Upper lobe of right lung (tissue), 1 donor: ENCODE results near the gene WDR86. TPM values are rescaled to one million over a fixed set of nuclear protein-coding genes. Genes with fewer than 3 reads are reported as not detected.

Experiments used
- ATAC-seq: fragments of 200-7000 bp; cut with Tn5 transposase; one replicate; pipeline ENCODE4 v1.9.1; 2020; ENCODE audit warnings: mild to moderate bottlenecking, moderate library complexity
- DNase-seq: peaks from one replicate; pipeline ENCODE4 v3.0.0-alpha.2; 2020
- H3K27ac ChIP-seq: fragments of 200-600 bp; one replicate; pipeline ENCODE4 v1.8.0; 2022
- H3K27me3 ChIP-seq: fragments of 200-600 bp; one replicate; pipeline ENCODE4 v1.8.0; 2022; ENCODE audit warnings: mild to moderate bottlenecking
- H3K36me3 ChIP-seq: fragments of 200-600 bp; one replicate; pipeline ENCODE4 v1.8.0; 2022
- H3K4me1 ChIP-seq: fragments of 200-600 bp; one replicate; pipeline ENCODE4 v1.8.0; 2022
- H3K4me3 ChIP-seq: fragments of 200-600 bp; one replicate; pipeline ENCODE4 v1.8.0; 2022; ENCODE audit warnings: mild to moderate bottlenecking
- H3K9me3 ChIP-seq: fragments of 200-600 bp; one replicate; pipeline ENCODE4 v1.8.0; 2022
- intact Hi-C: fragments of 100-400 bp; cut with DNase I; formaldehyde crosslinking; loops from one replicate; pipeline ENCODE4 v1.11.0; 2022
- total RNA-seq: library from RNA; stranded (reverse); fragmentation: NEBNext Ultra II Directional; extraction: Animal tissue kit (Norgen Biotek cat#: 25700); gene quantifications from one replicate; pipeline ENCODE4 v1.2.1, GENCODE V29; 2021
- TF ChIP-seq, protein P1 (sequence below): fragments of 200-600 bp; IDR thresholded peaks from one replicate; pipeline ENCODE4 v1.8.0; 2022; ENCODE audit warnings: antibody characterized with exemption
- donor health status: DM: no; HTN: yes; CAD: no; lungs with severe emphysema.

WDR86 gene
- total RNA-seq, 1 donor from 2014 or later = 1.3 TPM

DNA sequence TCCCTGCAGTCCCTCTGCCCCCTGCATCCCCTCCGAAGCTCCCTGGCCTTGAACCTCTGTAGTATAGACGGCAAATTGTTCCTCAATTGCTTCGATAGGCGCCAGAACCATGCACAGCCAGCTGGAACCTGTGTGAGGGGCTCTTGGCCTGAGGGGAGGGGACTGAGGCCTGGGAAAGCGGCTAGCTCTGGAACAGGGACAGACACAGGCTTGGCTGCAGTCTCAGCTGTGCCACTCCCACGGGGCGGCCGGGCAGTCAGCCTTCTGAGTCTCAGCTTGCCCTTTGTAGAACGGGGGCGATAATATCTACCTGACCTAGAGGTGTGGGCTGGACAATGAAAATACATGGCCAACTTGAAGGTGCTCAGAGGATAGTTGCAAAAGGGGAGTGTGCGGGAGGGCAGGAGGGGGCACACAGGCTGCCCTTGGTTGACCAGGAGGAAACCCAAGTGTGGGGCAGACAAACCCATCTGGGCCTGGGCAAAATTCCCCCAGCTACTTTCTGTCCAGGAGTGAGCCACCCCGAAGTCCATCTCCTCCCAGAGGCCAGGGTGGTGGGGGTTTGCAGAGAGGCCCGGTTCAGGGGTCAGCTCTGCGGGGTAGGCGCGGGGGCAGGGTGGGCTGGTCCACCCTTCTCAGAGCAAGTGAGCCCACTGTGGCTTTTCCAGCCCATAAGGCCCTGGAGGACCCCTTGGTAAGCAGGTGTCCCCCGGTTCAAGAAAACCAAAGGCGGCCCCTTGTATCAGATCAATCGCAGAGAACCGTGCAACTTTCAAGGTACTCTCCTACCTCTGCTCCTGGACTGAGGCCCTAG, 25.5 kb upstream of the WDR86 start:
- DNase-seq (peak; percentile 38), ATAC-seq (no peak)

DNA sequence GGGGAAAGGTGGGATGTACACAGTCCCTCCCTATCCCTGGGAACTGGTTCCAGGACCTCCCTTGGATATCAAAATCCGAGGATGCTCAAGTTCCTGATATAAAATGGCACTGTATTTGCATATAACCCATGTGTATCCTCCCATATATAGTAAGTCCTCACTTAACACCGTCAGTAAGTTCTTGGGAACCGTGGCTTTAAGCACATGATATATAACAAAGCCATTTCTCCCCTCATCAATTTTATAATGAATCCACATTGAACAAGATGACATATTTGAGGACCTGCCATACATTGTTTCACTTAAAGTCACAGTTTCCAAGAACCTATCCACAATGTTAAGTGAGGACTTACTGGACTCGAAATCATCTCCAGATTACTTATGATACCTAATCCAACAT, 24.7 kb upstream of the WDR86 start:
- DNase-seq (no peak), ATAC-seq (no peak)
- no peaks in the 10 kb centered on the region for H3K36me3 ChIP-seq
- no peaks in the 10 kb centered on the region for H3K9me3 ChIP-seq
- H3K4me1 ChIP-seq = peaks cover 7% of the 10 kb centered on the region
- H3K27ac ChIP-seq = no peak overlapping the region
- H3K27me3 ChIP-seq = no peaks in the 10 kb centered on the region
- intact Hi-C loops = no loop called here
- no peak overlapping the region for H3K4me3 ChIP-seq
- TF ChIP-seq, protein P1, sequence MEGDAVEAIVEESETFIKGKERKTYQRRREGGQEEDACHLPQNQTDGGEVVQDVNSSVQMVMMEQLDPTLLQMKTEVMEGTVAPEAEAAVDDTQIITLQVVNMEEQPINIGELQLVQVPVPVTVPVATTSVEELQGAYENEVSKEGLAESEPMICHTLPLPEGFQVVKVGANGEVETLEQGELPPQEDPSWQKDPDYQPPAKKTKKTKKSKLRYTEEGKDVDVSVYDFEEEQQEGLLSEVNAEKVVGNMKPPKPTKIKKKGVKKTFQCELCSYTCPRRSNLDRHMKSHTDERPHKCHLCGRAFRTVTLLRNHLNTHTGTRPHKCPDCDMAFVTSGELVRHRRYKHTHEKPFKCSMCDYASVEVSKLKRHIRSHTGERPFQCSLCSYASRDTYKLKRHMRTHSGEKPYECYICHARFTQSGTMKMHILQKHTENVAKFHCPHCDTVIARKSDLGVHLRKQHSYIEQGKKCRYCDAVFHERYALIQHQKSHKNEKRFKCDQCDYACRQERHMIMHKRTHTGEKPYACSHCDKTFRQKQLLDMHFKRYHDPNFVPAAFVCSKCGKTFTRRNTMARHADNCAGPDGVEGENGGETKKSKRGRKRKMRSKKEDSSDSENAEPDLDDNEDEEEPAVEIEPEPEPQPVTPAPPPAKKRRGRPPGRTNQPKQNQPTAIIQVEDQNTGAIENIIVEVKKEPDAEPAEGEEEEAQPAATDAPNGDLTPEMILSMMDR = no peak

More for the DNA sequence above, 25.5 kb upstream of the WDR86 start:
- Histone ChIP-seq H3K27ac (no peak overlapping the region), H3K4me3 (no peak overlapping the region), H3K27me3 (no peaks in the 10 kb centered on the region), H3K36me3 (no peaks in the 10 kb centered on the region), H3K4me1 (peaks cover 4% of the 10 kb centered on the region), H3K9me3 (no peaks in the 10 kb centered on the region)
- TF ChIP-seq, protein P1 = no peak
- intact Hi-C loops = no loop called here

DNA sequence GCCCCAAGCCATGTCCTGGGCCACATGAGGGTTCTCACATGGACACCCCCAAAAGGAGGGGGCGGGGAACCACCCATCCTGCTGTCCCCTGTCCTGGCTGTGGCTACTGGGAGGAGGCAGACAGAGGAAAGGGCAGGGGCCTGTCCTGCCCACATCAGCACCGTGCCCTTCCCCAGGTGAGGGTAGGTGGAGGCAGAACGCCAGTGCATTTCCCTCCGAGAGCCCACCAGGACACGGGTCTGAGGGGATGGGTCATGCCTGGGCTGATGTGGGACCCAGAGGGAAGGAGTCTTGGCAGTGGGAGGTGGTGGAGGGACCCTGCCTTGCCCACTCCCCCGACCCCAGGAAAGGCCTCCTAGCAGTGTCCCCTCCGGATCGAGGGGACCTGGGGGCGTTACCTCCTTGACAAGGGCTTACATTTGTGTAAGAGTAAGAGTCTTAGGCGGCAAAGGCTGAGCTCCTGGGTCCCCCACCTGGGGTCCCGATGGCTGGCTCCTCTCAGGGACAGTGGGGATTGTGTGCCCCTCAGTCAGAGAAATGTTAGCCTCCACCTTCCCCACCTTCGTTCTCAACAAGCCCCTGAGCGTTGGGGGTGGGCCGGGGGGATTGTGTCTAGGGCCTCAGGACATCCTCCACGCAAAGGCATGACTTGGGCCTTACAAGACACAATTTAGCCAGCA, 24.0 kb upstream of the WDR86 start:
- DNase-seq (peak; percentile 55), ATAC-seq (no peak)
- intact Hi-C loops = no loop called here
- Histone ChIP-seq H3K27ac (no peak overlapping the region), H3K9me3 (no peaks in the 10 kb centered on the region), H3K4me1 (peaks cover 14% of the 10 kb centered on the region), H3K36me3 (no peaks in the 10 kb centered on the region), H3K27me3 (no peaks in the 10 kb centered on the region), H3K4me3 (no peak overlapping the region)
- TF ChIP-seq, protein P1 = no peak

GRCh38 chr7:151432658-151433521, 23.1 kb upstream of the WDR86 start:
- no peak overlapping the region for H3K4me3 ChIP-seq
- H3K36me3 ChIP-seq = no peaks in the 10 kb centered on the region
- DNase-seq (peak; percentile 58), ATAC-seq (no peak)
- H3K27ac ChIP-seq = no peak overlapping the region
- intact Hi-C loops = no loop called here
- no peaks in the 10 kb centered on the region for H3K27me3 ChIP-seq
- H3K4me1 ChIP-seq = peaks cover 19% of the 10 kb centered on the region
- TF ChIP-seq, protein P1 = peak; percentile 18
- H3K9me3 ChIP-seq = no peaks in the 10 kb centered on the region

GRCh38 chr7:151431768-151432311, 22.0 kb upstream of the WDR86 start:
- peaks cover 30% of the 10 kb centered on the region for H3K4me1 ChIP-seq
- TF ChIP-seq, protein P1 = no peak
- H3K4me3 ChIP-seq = no peak overlapping the region
- peak; percentile 56 for DNase-seq
- no peak for ATAC-seq
- no peak overlapping the region for H3K27ac ChIP-seq
- H3K27me3 ChIP-seq = no peaks in the 10 kb centered on the region
- H3K36me3 ChIP-seq = no peaks in the 10 kb centered on the region
- no peaks in the 10 kb centered on the region for H3K9me3 ChIP-seq
- intact Hi-C loops = no loop called here
